22Rv1 (cell line): ENCODE data around the gene ARID1B.

Experiments
- CTCF ChIP-seq: fragments of 450-650 bp; IDR thresholded peaks from 2 replicates; pipeline ENCODE4 v1.5.1; 2017; ENCODE audit warnings: mild to moderate bottlenecking
- ZFX ChIP-seq: fragments of 450-650 bp; IDR thresholded peaks from 2 replicates; pipeline ENCODE4 v1.6.1; 2017; ENCODE audit warnings: antibody characterized with exemption, borderline replicate concordance

GRCh38 chr6:156842598-156843250 is 65.5 kb downstream of the ARID1B start:
- TF ChIP-seq CTCF (no peak), ZFX (no peak)
